Endothelial cell of umbilical vein (primary cell): ENCODE results near the gene DGKI. TPM values are rescaled to one million over a fixed set of nuclear protein-coding genes. Genes with fewer than 3 reads are reported as not detected.

Experiments used
- BruUV-seq: library from RNA; stranded (reverse); fragments of 400-500 nt; replicated peaks from 2 replicates; lab custom pipeline; 2021; lab: Mats Ljungman, UMichigan
- CTCF ChIA-PET: fragments of 300-600, 350-600 bp; sonication (Branson Sonifier 250); formaldehyde crosslinking; loops from one replicate; lab custom pipeline; 2021; ENCODE audit warnings: antibody characterized with exemption, inconsistent platforms; lab: Charles Lee
- POLR2A ChIA-PET: fragments of 300-600, 350-600 bp; sonication (Branson Sonifier 250); formaldehyde crosslinking; loops from one replicate; lab custom pipeline; 2021; ENCODE audit warnings: antibody characterized with exemption, inconsistent platforms; lab: Charles Lee
- DNase-seq: peaks from one replicate; pipeline ENCODE4 v3.0.0-alpha.2; 2011; ENCODE audit warnings: low read depth, low spot score
- FAIRE-seq: peaks from 2 replicates; lab custom pipeline; 2011; peaks lifted over from hg19 to GRCh38; lab: Jason Lieb, UNC
- H2AFZ ChIP-seq: 2 replicates; pipeline ENCODE4 v1.6.0; 2012; ENCODE audit warnings: low read depth, low read length, control low read depth, inconsistent platforms
- H3K27ac ChIP-seq: 2 replicates; pipeline ENCODE4 v1.5.1; 2011; ENCODE audit warnings: low read depth, mild to moderate bottlenecking, control low read depth, low read length, moderate library complexity; ENCODE audit not compliant: insufficient read depth
- H3K27me3 ChIP-seq, 2 experiments: 2 replicates each; pipeline versions ENCODE4 v1.6.0 to v1.6.1; 2011; ENCODE audit warnings: low read length in 2 of 2, mixed read lengths in 1 of 2; ENCODE audit not compliant: control insufficient read depth in 2 of 2, insufficient read depth in 2 of 2
- H3K36me3 ChIP-seq, 2 experiments: 2 replicates in 1 of 2; 3 replicates in 1 of 2; pipeline ENCODE4 v1.5.1; 2011; ENCODE audit warnings: low read length in 2 of 2, mild to moderate bottlenecking in 1 of 2, moderate library complexity in 1 of 2; ENCODE audit not compliant: control insufficient read depth in 2 of 2, insufficient read depth in 2 of 2; ENCODE audit errors: extremely low read depth in 1 of 2
- H3K4me1 ChIP-seq: 3 replicates; pipeline ENCODE4 v1.5.1; 2011; ENCODE audit warnings: mild to moderate bottlenecking, low read length; ENCODE audit not compliant: control insufficient read depth, insufficient read depth; ENCODE audit errors: extremely low read depth
- H3K4me2 ChIP-seq: 2 replicates; pipeline ENCODE4 v1.6.1; 2011; ENCODE audit warnings: low read length, control low read depth, mixed read lengths; ENCODE audit not compliant: insufficient read depth
- H3K4me3 ChIP-seq, 3 experiments: fragments of 200-600 bp in 1 of 3; sonication (generic), shearing (Covaris generic) in 1 of 3; replicated peaks in 1 of 3; 2 replicates each; pipeline ENCODE4 v1.5.1; 2011 to 2016; ENCODE audit warnings: control low read depth in 3 of 3, low read length in 3 of 3, mild to moderate bottlenecking in 2 of 3, inconsistent platforms in 1 of 3, low read depth in 1 of 3, moderate library complexity in 1 of 3; ENCODE audit not compliant: insufficient read depth in 1 of 3
- H3K79me2 ChIP-seq: 2 replicates; pipeline ENCODE4 v1.6.0; 2012; ENCODE audit warnings: low read length, inconsistent platforms; ENCODE audit not compliant: control insufficient read depth, insufficient read depth
- H3K9ac ChIP-seq: replicated peaks from 2 replicates; pipeline ENCODE3; 2011; ENCODE audit warnings: low read length, control low read depth; ENCODE audit not compliant: insufficient read depth; ENCODE audit errors: extremely low read depth
- H3K9me1 ChIP-seq: replicated peaks from 3 replicates; pipeline ENCODE4 v1.6.0; 2011; ENCODE audit warnings: mild to moderate bottlenecking, low read length; ENCODE audit not compliant: control insufficient read depth, insufficient read depth; ENCODE audit errors: extremely low read depth
- H3K9me3 ChIP-seq: replicated peaks from 2 replicates; pipeline ENCODE4 v1.5.1; 2012; ENCODE audit warnings: low read length, inconsistent platforms; ENCODE audit not compliant: control insufficient read depth, insufficient read depth
- H4K20me1 ChIP-seq: replicated peaks from 2 replicates; pipeline ENCODE3; 2011; ENCODE audit warnings: mild to moderate bottlenecking, low read length; ENCODE audit not compliant: control insufficient read depth, insufficient read depth; ENCODE audit errors: extremely low read depth
- CTCF ChIP-seq, 2 donors: IDR thresholded peaks; 1 replicate in 1 of 2; 2 replicates in 1 of 2; pipeline ENCODE4 v1.5.1; 2011; ENCODE audit warnings: low read length in 2 of 2, mild to moderate bottlenecking in 2 of 2, moderate library complexity in 2 of 2, control low read depth in 1 of 2, inconsistent platforms in 1 of 2, low read depth in 1 of 2; ENCODE audit not compliant: insufficient read depth in 1 of 2; ENCODE audit errors: extremely low read depth in 1 of 2
- EZH2 ChIP-seq: IDR thresholded peaks from 2 replicates; pipeline ENCODE4 v1.6.1; 2012; ENCODE audit warnings: borderline replicate concordance, low read depth, mild to moderate bottlenecking, moderate library complexity, low read length, inconsistent platforms; ENCODE audit not compliant: severe bottlenecking
- GATA2 ChIP-seq: IDR thresholded peaks from 2 replicates; pipeline ENCODE4 v1.7.0; 2011; ENCODE audit warnings: low read depth, mild to moderate bottlenecking, moderate library complexity, mixed read lengths, low read length; ENCODE audit not compliant: insufficient read length, insufficient read depth
- MAX ChIP-seq: IDR thresholded peaks from 2 replicates; pipeline ENCODE4 v1.6.1; 2011; ENCODE audit not compliant: insufficient read depth, insufficient read length
- MYC ChIP-seq: IDR thresholded peaks from one replicate; pipeline ENCODE4 v1.6.1; 2011; ENCODE audit warnings: mild to moderate bottlenecking, low read depth, low read length
- POLR2A ChIP-seq: IDR thresholded peaks from 2 replicates; pipeline ENCODE4 v1.6.1; 2012; ENCODE audit warnings: low read depth, mild to moderate bottlenecking, control low read depth, low read length
- POLR2AphosphoS5 ChIP-seq: IDR thresholded peaks from 2 replicates; pipeline ENCODE4 v1.6.1; 2012; ENCODE audit warnings: low read depth, mild to moderate bottlenecking, control low read depth, low read length, moderate library complexity; ENCODE audit not compliant: insufficient read depth
- dilution Hi-C: fragments of 300-500 bp; cut with MboI; formaldehyde crosslinking; loops from one replicate; pipeline ENCODE4 v1.15.0; 2019; ENCODE audit warnings: low sequenced_read_pairs; ENCODE audit not compliant: extremely low pct_ligation_motif_present
- intact Hi-C: fragments of 100-400 bp; cut with micrococcal nuclease; formaldehyde crosslinking; loops from one replicate; pipeline ENCODE4 v1.10.0; 2022
- polyA plus RNA-seq, 4 experiments: library from polyadenylated mRNA; depleted of rRNA in 3 of 4; stranded (reverse) in 3 of 4; unstranded in 1 of 4; fragments of >200 nt; gene quantifications; 2 replicates each; pipeline versions ENCODE4 v1.2.1 to v1.2.3, GENCODE V29; 2011 to 2012; ENCODE audit warnings: missing spikeins in 1 of 4
- total RNA-seq: library from RNA; stranded (reverse); gene quantifications from 2 replicates; pipeline ENCODE4 v1.2.3, GENCODE V29; 2021

The DGKI gene
- total and polyA plus RNA-seq, 2 donors (not counting 3 experiments of a cell fraction or from before 2014, with no cell fraction given), result 0.11 to 0.51 TPM

GRCh38 chr7:137583172-137583571, 263.6 kb downstream of the DGKI start:
- TF ChIP-seq MAX (no peak), POLR2A (no peak), MYC (no peak), GATA2 (no peak), EZH2 (no peak), CTCF (IDR thresholded peaks at IDR 0.05; ENCODE audit: extremely low read depth in 1 of 2, insufficient read depth in 1 of 2, low read depth in 1 of 2, low read length in 2 of 2) (no peak), POLR2AphosphoS5 (no peak)
- Histone ChIP-seq H3K4me3 (no peak overlapping the region), H3K4me2 (no peak overlapping the region), H3K79me2 (no peaks in the 10 kb centered on the region), H2AFZ (no peak overlapping the region), H3K9me3 (no peaks in the 10 kb centered on the region), H4K20me1 (no peaks in the 10 kb centered on the region), H3K27ac (no peak overlapping the region), H3K9me1 (no peaks in the 10 kb centered on the region), H3K9ac (no peak overlapping the region), H3K4me1 (peaks cover 23% of the 10 kb centered on the region), H3K36me3 (no peaks in the 10 kb centered on the region), H3K27me3 (no peaks in the 10 kb centered on the region)
- POLR2A ChIA-PET, result no interaction called here
- no peak for DNase-seq
- CTCF ChIA-PET, result interaction anchor here (1.4 kb wide), 1 partner anchor 9 kb away, joined by 5 read pairs; no protein-coding TSS in a partner anchor
- dilution Hi-C loops, result no loop called here
- no peak for FAIRE-seq
- BruUV-seq, result no TSS peak
- intact Hi-C loops, result loop anchor here (10.0 kb wide), 1 partner anchor 1918 kb away; the partner anchor contains the start of gene STMP1
